ENCODE results near the gene KRTAP23-1. TPM values are rescaled to one million over a fixed set of nuclear protein-coding genes. Genes with fewer than 3 reads are reported as not detected.

KRTAP23-1 gene
- total and polyA plus RNA-seq, 4 donors = not detected

- H3K9me3 ChIP-seq (ENCODE audit: control insufficient read depth in 4 of 4, low read length in 3 of 4) = no peaks in the 10 kb centered on the region
- H3K4me1 ChIP-seq (ENCODE audit: control insufficient read depth in 4 of 4, insufficient read depth in 4 of 4, low read length in 3 of 4) = no peaks in the 10 kb centered on the region
- H3K36me3 ChIP-seq (ENCODE audit: control insufficient read depth in 4 of 4, insufficient read depth in 3 of 4, low read depth in 1 of 4, low read length in 3 of 4) = no peaks in the 10 kb centered on the region
- no peak for TF ChIP-seq REST (IDR thresholded peaks at IDR 0.05)
- TF ChIP-seq NR2F2 (IDR thresholded peaks at IDR 0.05) = no peak
- TF ChIP-seq FOXA1 (IDR thresholded peaks at IDR 0.05) = no peak
- TF ChIP-seq JUND (IDR thresholded peaks at IDR 0.05) = no peak
- TF ChIP-seq HNF4A (conservative IDR thresholded peaks at IDR 0.05) = no peak
- TF ChIP-seq MAX (IDR thresholded peaks at IDR 0.05) = no peak
- no peak for TF ChIP-seq YY1 (IDR thresholded peaks at IDR 0.05)
- TF ChIP-seq SP1 (IDR thresholded peaks at IDR 0.05) = no peak
- no peak for TF ChIP-seq RXRA (IDR thresholded peaks at IDR 0.05)
- TF ChIP-seq GABPA (IDR thresholded peaks at IDR 0.05 in 1 of 2, conservative IDR thresholded peaks at IDR 0.05 in 1 of 2) = no peak
- no peak for TF ChIP-seq CTCF (IDR thresholded peaks at IDR 0.05; ENCODE audit: low read depth, low read length, missing input control)
- no peak for TF ChIP-seq ZBTB33 (IDR thresholded peaks at IDR 0.05)
- 66% methylated on average over 2 of the region's 2 CpGs for WGBS
- no peak for DNase-seq (ENCODE audit: low spot score)
- H3K4me3 ChIP-seq (ENCODE audit: low read depth in 1 of 3, low read length in 3 of 3) = no peak overlapping the region
- no peak overlapping the region for H3K27ac ChIP-seq (ENCODE audit: low read depth in 1 of 2, low read length in 2 of 2)
- H3K9ac ChIP-seq (ENCODE audit: low read depth in 1 of 2, low read length in 2 of 2) = no peak overlapping the region
- H3K27me3 ChIP-seq (ENCODE audit: control insufficient read depth in 4 of 4, insufficient read depth in 4 of 4, low read length in 3 of 4) = peaks cover 0 to 2% (median 0%) of the 10 kb centered on the region in 4 donors
These were observed 43.2 kb upstream of the KRTAP23-1 start for GRCh38 chr21:30391492-30392025.

- Histone ChIP-seq H3K4me1 (ENCODE audit: control insufficient read depth in 4 of 4, insufficient read depth in 4 of 4, low read length in 3 of 4) (no peaks in the 10 kb centered on the region), H3K27me3 (ENCODE audit: control insufficient read depth in 4 of 4, insufficient read depth in 4 of 4, low read length in 3 of 4) (peaks cover 0 to 4% (median 0%) of the 10 kb centered on the region in 4 donors), H3K9me3 (ENCODE audit: control insufficient read depth in 4 of 4, low read length in 3 of 4) (no peaks in the 10 kb centered on the region), H3K27ac (ENCODE audit: low read depth in 1 of 2, low read length in 2 of 2) (no peak overlapping the region), H3K4me3 (ENCODE audit: low read depth in 1 of 3, low read length in 3 of 3) (no peak overlapping the region), H3K9ac (ENCODE audit: low read depth in 1 of 2, low read length in 2 of 2) (no peak overlapping the region), H3K36me3 (ENCODE audit: control insufficient read depth in 4 of 4, insufficient read depth in 3 of 4, low read depth in 1 of 4, low read length in 3 of 4) (no peaks in the 10 kb centered on the region)
- DNase-seq (ENCODE audit: low spot score) = no peak
- TF ChIP-seq FOXA1 (IDR thresholded peaks at IDR 0.05) (no peak), SP1 (IDR thresholded peaks at IDR 0.05) (no peak), REST (IDR thresholded peaks at IDR 0.05) (no peak), NR2F2 (IDR thresholded peaks at IDR 0.05) (no peak), EGR1 (IDR thresholded peaks at IDR 0.05; ENCODE audit: low read depth in 2 of 2) (no peak), JUND (IDR thresholded peaks at IDR 0.05) (no peak)
- 33% methylated on average over 1 of the region's 1 CpG for WGBS
These were observed 33.8 kb upstream of the KRTAP23-1 start for GRCh38 chr21:30382201-30382600.
